COLO668 (cell line): ENCODE measurements around the gene CERK.

ENCODE experiments used
- DNase-seq: peaks from one replicate; lab custom pipeline; 2025; ENCODE audit not compliant: unreplicated experiment; lab: John Stamatoyannopoulos, UW

CERK gene

DNA sequence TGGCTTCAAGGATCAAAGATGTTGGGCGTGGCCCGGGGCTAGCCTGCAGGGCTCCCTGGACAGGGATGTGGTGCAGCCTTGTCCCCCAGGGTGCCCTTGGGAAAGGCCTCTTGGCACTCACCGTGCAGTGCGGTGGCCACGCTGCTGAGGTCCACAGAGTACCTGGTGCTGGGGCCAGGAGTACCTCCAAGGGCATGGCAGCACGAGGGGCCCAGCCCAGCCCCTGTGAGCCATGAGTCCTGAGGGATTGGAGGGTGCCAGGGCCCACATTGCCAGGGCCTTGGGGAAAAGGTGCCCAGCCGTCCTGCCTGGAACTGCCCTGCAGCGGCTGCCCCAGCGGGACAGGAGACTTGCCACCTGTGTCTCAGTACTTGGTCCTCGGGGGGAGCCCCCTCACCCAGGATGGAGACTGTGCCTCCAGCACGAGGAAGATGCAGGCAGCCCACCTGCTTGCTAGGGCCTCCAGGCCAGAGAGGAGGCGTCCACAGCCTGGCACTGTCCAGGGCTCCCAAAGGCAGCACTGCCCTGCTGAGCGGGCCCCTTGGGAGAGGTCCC, 73.7 kb downstream of the CERK start:
- DNase-seq: no peak

DNA sequence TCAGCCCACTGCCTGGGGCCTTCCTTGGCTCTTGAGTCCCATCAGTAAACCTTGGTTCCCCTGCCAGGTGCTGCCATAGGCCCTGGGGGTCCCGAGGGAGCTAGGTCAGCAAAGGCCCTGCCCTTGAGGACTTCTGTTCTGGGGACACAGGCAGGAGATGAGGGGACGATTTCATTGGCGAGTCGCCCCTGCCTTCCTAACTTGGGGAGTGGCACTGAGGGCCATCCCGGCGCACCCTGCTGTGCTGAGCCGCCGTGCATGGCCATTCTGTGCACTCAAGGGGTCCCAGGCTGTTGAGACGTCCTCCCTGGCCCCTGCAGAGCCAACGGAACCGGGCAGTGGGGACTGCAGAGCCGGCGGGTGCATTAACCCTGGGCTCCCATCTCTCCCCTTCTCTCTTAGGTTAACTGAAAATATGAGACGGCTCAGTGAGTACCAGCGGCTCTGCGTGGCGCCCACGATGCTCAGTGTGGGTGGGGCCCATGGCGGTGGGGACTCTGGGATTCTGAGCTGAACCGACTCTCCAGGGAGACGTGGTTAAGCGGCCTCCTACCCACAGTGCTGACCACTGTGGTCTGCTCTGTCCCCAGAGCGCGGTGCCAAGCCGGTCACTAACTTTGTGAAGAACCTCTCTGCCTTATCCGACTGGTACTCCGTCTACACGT, 74.5 kb downstream of the CERK start:
- no peak for DNase-seq

DNA sequence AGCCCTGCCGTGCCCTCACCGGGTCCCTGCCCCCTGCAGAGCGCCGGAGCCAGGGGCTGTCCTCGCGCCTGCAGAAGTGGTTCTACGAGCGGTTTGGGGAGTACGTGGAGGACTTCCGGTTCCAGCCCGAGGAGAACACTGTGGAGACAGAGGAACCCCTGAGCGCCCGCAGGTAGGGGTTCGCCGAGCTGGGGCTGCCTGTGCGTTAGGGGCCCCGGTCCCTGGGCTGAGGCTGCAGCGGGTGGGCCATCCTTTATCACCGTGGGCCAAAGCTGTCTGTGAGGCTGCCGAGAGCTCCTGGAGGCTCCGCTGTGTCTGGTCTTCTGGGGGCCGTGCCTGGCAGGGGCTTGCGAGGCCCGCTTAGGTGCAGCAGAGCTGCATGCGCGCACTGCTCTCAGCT, 75.1 kb downstream of the CERK start:
- no peak for DNase-seq

DNA sequence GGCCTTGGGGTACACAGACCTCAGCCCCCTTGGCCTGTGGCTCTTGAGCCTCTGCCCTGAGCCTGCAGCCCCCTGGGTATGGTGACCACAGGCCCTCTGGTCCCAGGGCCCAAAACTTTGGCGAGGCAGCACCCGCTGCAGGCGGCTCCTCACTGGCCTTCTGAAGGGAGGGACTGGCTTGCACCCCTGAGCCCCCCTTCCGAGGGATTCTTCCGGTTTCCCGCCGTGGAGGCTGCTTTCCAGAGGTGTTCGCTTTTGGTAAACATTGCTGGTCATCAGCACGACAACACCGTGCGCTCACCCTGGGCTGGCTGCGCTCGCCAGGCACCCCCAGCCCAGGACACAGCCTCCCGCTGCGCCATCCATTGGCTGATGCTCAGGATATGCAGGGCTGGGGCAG, 75.8 kb downstream of the CERK start:
- no peak for DNase-seq

DNA sequence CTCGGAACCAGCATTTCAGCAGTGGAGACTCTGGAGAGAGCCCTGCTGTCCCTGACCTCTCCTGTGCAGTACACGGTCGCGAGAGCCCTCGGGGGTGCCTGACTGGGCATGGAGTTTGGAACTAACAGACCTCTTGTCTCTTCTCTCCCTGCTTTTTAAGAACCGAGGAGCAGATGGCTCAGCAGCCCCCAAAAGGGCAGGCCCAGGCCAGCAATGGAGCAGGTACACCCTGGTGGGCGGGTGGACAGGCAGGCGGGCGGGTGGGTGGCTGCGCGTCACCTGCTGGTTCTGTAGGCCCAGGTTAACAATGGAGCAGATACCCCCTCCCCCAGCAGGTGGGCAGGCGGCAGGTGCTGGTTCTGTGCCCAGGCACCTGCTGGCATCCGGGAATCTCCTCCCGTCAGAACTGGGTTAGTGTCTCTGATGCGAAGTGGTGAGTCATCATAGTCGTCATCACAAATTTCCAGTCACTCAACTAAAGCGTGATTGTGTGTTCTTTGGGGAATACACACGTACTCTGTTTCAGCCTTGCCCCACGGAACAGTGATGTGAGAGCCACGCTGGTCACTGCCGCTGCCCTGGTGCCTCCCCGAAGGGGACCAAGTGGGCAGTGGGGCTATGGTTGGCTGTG, 76.7 kb downstream of the CERK start:
- DNase-seq: peak; percentile 94

DNA sequence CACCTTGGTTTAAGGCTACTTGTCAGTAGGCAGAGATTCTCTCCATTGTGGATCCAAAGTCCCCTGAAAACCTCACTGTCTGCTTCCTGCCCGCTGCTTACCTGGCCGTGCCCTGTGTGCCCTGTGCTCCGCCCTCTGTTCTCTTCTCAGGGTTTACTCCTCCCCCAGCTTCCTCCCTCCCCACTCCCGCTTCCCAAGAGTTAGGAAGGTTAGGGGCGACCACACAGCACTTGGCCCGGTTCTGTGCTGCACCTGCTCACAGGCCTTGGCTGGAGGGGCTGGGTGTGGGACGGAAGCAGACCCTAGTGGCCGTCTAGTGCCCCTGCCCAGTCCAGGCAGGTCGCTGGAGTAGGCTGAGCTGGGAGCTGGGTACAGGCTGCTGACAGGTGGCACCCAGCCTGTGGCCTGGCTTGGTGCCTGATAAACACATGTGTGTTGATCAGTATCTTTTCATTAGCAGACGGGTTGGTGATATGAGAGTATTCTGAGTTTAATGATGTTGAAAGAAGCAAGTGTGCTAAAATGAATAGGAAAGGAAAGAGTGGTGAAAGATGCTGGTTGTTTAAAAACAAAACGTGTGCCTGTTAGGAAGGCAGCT, 77.3 kb downstream of the CERK start:
- DNase-seq: peak; percentile 86

DNA sequence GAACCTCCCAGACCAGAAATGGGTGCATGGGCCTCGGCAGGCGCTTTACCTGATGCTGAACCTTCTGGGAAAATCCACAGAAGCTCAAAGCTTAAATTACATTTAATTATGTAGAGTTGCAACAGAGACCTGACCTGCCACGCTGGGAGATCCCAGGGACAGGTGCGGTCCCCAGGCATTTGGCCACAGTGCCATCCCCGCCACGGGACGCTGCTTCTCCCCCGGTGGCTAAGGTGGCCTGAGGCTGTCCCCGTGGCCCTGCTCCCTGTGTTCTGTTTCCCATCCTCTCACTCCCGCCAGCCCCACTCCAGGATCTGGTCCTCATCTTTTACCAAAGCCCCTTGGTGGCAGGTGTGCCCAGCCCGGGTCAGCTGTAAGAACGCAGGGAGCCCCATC, 78.3 kb downstream of the CERK start:
- DNase-seq: peak; percentile 21

DNA sequence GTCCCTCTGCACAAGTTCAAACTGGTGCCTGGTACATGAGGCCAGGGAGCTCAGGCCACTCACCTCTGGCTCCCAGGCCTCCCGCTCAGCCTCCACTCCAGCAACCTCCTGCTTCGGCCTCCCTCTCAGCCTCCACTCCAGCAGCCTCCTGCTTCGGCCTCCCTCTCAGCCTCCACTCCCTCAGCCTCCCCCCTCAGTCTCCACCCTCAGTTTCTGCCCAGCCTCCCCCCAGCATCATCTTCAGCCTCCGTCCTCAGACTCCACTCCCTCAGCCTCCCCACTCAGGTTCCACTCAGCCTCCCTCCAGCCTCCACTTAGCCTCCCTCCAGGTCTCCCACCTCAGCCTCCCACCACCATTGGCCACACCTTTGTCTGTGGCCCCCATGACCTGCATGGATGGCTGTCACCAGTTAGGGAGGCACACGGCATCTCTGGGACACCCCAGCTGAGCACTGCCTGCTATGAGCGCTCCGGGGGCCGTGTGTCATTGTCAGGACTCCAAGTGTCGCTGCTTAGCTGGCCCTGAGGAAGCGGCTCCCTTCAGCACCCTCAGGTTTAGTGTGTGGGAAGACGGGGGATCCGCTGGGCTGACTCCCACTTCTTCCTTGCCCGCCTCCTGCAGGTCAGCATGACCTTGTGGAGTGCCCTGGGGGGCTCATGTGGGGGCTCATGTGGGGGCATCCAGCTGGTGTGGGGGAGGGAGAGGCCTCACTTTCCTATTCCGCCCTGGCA, 78.8 kb downstream of the CERK start:
- no peak for DNase-seq

DNA sequence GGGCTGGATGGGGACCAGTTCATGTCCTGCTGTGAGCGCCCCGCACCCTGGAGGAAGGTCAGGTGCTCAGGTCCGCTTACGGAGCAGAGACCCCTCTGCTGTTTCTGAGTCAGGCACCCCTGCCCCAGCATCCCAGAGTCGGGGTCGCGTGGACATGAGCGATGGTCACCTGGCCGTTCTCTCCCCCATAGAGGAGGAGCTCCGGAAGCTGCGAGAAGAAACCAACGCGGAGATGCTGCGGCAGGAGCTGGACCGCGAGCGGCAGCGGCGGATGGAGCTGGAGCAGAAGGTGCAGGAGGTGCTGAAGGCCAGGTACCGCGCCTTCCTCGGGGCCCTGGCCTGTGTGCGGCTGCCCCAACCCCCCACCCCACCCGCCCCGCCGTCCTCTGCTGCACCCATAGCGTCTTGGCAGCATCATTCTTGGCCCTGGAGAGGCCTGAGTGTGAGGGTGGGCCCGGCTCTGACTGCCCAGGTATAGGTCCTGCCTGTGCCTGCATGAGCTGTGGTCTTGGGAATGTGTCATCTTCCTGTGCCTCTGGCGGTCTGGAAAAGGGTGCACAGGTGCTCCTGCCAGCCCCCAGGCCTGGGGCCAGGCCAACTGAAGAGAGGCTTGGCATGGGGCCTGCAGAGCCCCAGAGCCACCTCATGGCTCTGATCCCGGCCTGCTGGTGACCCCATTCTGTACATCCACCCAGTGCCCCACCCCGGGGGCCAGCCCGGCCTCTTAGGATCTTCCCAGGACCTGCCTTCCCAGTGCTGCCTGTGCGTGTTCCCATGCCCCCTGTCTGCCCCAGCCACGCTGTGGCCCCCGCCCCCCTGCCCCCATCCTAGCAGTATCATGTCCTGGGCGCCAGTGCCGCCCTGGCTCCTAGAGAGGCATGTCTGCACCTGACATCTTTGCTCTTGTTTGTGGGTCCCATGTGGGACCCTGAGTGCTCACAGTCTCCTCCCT, 79.8 kb downstream of the CERK start:
- DNase-seq: no peak

DNA sequence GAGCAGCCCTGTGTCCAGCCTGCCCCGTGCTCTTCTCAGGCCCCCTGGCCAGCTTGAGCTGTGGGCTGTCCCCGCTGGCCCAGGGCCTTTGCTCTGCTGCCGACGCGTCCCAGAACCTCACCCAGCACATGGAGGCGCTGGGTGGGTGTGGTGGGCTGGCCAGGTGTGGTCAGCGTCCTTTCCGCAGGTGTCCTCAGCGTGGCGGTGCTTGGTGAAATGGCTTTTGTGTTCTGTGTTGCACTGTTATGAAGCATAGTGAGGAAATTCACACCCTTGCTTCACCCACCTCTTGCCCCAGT, 80.4 kb downstream of the CERK start:
- no peak for DNase-seq

DNA sequence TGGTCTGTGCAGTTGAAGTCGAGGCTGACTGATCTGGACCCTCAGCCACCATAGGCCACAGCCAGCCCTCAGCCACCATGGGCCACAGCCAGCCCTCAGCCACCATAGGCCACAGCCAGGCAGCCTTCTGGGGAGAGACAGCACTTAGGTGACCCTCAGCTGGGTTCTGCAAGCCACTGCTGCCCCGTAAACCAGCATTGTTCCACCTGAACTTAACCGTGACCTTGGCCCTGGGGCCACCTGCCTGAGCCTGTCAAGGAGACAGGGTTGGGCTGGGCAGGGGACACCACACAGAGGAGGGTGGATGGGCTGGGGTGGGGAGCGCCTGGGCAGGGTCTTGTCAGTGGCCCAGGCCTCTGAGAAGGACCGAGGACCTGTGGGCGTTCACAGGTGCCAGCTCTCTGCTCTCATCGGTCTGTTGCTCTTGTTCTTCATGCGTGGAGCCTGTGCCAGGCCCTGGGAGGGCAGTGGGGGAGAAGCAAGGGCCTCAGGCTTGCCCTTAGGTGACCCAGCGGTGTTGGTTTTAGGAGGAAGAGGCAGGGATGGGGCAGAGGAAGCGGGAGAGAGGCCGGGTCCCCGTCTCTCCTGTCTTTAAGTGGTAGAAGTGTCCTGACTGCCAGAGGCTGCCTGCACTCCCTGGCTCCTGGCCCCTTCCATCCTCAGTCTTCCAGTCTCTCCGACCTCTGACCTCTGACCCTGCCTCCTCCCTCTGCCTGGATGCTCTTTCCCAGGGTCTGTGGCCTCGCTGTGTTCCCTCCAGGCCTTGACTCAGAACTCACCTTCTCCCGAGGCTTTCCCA, 81.0 kb downstream of the CERK start:
- DNase-seq: no peak

DNA sequence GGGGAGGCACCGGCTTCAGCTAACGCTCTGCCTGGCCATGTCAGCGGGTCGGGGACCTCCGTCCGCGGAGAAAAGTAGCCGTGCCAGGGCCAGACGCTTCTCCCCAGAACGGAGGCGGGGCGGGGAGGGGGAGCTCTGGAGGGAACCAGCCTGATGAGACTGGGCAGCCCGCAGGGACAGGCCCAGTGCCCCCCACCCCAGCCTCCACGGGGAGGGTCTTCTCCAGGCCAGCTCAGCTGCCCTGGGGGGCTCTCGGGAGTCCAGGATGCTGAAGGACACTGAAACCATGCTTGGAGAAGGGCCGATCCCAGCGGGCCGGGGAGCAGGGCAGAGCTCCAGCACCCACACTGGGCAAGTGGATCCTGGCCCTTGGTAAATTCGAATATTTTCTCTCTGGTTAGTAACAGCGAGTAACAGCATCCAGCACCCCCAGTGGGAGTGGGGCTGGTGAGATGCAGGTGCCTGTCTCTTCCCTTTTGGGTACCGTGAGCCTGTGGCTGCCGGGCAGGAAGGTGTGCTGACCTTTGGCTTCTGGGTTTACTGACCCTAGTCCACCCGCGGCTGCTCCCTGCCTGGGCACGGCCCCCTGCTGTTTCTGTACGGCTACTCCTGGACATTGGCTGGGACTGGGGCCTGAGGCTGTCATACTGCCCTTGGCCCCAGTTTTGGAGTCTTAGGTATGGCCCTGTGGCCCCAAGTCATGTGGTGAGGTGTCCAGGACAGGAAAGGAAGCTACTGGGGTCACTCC, 82.0 kb downstream of the CERK start:
- DNase-seq: no peak

DNA sequence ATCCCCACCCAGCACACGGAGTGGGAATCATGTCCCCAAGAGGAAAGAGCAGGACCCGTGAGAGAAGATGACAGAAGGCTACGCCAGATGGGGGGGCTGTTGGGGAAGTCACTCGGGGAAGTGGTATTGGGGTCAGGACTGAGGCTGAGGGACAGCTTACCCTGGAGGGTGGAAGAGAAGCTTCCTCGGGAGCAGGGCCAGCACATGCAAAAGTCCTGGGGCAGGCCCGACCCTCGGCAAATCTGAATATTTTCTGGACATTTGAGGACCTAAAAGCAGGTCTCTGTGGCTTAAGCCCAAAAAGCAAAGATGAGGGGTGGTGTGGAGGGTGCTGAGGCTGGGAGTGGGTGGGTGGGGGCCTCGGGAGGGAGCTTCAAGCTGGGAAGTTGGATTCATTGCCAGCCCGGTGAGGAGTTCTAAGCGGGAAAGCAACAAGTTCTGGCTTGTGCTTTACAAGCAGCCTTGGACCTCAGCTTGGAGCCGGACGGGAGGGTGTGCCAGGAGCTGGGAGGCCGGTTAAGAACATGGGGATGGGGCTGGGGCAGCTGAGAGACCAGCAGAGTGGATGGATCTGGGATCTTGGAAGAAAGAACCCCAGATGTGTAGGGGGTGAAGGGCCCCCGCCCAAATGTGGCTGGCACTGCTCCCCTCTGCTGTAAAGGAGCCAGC, 83.0 kb downstream of the CERK start:
- no peak for DNase-seq

DNA sequence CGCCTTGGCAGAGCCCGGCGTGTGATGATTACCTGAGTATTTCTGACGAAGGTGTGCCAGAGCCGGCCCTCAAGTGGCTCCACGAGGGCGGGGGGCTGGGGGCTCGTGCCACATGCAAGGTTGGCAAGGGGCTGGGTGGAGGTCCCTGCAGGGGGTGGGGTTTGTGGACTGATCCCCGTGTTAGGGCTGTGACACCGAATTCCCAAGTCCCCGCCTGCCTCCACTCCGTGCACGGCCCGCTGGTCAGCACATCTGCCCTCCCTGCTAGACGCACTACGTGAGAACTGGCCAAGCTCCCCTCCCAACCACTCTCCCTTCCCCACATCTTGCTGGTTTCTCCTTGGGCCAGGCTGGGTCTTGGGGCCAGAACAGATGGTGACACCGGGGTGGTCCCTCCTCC, 83.6 kb downstream of the CERK start:
- no peak for DNase-seq

DNA sequence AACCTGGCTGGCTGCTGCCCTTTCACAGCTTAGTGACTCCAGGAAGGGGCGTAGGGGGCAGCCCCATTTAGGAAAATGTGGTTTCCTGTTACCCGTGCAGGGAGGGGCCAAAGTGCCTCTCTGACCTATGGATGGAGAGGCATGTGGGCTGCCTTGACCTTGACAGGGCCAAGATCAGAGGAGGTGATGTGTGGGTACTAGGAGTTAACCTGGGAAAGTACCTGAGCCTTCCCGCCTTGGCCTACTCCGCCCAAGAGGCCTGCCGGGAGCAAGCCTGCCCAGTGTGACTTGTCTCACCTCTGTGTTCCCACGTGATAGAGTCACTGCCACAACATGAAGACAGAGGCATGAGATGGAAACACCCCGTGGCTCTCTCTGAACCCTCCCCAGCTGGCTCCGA, 84.5 kb downstream of the CERK start:
- peak; percentile 22 for DNase-seq

DNA sequence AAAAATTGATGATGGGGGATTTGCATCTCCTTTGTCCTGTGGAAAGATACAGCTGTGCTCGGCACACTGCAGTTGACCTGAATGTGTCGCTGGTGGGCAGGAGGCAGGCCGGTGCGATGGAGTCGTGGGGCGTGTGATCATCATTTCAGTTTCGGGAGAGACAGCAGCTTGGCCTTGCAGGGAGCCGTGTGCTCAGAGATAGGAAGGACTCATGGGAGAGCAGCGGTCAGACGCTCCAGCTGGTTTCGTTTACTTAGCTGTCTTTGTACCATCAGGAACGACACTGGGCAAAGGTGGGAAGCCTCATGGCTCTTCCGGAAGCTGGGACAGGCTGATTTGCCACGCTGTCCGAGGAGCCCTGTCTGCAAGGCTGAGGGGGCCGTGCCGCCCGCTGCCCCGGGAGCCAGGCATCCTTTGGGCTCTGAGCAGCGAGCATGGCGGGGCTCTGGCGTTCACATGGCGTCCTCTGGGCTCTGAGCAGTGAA, 85.2 kb downstream of the CERK start:
- peak; percentile 82 for DNase-seq

DNA sequence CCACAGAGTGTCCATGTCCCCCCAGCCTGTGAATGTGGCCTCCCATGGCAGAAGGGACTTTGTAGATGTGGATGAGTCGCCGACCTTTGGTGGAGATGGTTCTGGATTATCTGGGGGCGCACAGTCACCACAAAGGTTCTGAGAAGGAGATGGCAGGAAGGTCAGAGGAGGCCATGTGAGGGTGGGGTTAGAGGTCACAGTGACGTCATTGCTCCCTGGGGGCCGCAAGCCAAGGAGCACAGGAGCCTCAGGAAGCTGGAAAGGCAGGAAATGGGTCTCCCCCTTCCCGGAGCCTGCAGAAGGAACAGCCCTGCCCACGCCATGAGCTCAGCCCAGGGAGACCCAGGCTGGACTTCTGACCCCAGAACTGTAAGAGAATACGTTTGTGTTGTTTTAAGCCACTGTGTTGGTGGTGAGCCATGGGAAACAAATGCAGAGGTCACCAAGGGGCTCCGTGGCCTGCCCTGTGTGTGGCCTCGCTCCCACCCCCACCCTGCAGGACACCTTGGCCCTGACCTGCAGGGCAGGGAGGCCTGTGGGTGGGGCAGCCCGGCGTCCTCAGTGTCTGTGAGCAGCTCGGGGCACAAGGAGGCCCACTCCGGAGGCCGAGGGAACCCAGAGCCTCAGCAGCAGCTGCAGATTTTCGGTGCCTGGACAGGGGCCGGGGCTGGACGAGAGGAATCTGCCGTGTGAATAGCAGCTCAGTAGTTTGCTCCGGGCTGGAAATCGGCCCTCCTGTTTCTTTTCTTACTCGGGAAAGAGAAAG, 85.8 kb downstream of the CERK start:
- DNase-seq: peak; percentile 30

DNA sequence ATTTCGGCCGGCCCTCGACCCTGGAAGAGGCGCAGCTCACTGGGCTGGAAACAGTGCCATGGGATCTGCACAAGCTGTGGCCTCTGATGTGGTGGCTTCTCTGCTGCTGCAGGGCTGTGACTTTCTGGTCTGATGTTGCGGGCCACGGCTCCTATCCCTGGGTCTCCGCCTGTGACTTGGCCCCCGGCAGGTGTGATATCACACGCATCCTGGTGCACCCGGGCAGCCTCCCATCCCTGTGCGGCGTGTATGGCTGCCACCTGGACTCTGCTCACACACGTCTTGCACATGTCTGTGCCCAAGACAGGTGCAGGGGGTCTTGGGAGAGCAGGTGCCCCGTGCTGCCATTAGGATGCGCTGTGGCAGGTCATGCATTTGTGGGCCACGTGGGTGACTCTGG, 86.7 kb downstream of the CERK start:
- DNase-seq: no peak
